ENCODE data around the gene HCK. TPM values are rescaled to one million over a fixed set of nuclear protein-coding genes. Genes with fewer than 3 reads are reported as not detected.
"Not testable (repeated sequence)": the region's sequence is repeated elsewhere in the genome, so short reads cannot be mapped to it uniquely, and the experiment has no call there.

HCK gene
- total RNA-seq, 5 donors from 2014 or later (not counting 1 experiment from before 2014, with no cell fraction given), result 0.29 to 1.5 (median 0.73) TPM

- CTCF ChIA-PET, result no interaction called here
- Histone ChIP-seq H3K27me3 (replicated peaks in 1 of 2; ENCODE audit: control insufficient read depth in 2 of 2, extremely low read depth in 1 of 2, insufficient read depth in 2 of 2, low read length in 1 of 2) (no peaks in the 10 kb centered on the region), H3K4me1 (ENCODE audit: control insufficient read depth in 1 of 2, extremely low read depth in 1 of 2, insufficient read depth in 2 of 2, low read length in 2 of 2) (peaks cover 12 to 31% of the 10 kb centered on the region in 2 experiments), H3K27ac (ENCODE audit: low read length) (no peak overlapping the region), H3K9me3 (no peaks in the 10 kb centered on the region), H3K36me3 (ENCODE audit: control insufficient read depth in 2 of 2, extremely low read depth in 1 of 2, insufficient read depth in 1 of 2, low read length in 1 of 2) (peaks cover 0 to 7% of the 10 kb centered on the region in 2 donors), H3K4me3 (ENCODE audit: control insufficient read depth in 1 of 2, extremely low read depth in 1 of 2, low read length in 1 of 2) (no peak overlapping the region)
- H3K9me3 Mint-ChIP-seq, result no peaks in the 10 kb centered on the region
- no peak overlapping the region for H3K4me3 Mint-ChIP-seq
- H3K27me3 Mint-ChIP-seq, result no peaks in the 10 kb centered on the region
- no peak for ATAC-seq (replicated peaks in 1 of 4)
- peaks cover 65 to 69% (median 67%) of the 10 kb centered on the region in 3 donors for H3K4me1 Mint-ChIP-seq
- POLR2A ChIA-PET, result no interaction called here
- no peak for DNase-seq
- H3K36me3 Mint-ChIP-seq, result peaks cover 6% of the 10 kb centered on the region
- WGBS (ENCODE audit: insufficient coverage), result 86% methylated on average over 1 of the region's 5 CpGs
- H3K27ac Mint-ChIP-seq, result peak overlapping the region in 1 of 2 donors; percentile 56
These were observed 63.2 kb downstream of the HCK start for GRCh38 chr20:32115211-32115767.

- Mint-ChIP-seq H3K4me1 (peaks cover 59 to 67% (median 62%) of the 10 kb centered on the region in 3 donors), H3K27ac (no peak overlapping the region), H3K4me3 (no peak overlapping the region), H3K9me3 (no peaks in the 10 kb centered on the region), H3K27me3 (no peaks in the 10 kb centered on the region), H3K36me3 (peaks cover 6% of the 10 kb centered on the region)
- no peak for ATAC-seq (replicated peaks in 1 of 4)
- no CpG with 5 or more reads among the region's 6 CpGs for WGBS (ENCODE audit: insufficient coverage)
- no peak overlapping the region for H3K27ac ChIP-seq (ENCODE audit: low read length)
- no peaks in the 10 kb centered on the region for H3K27me3 ChIP-seq (replicated peaks in 1 of 2; ENCODE audit: control insufficient read depth in 2 of 2, extremely low read depth in 1 of 2, insufficient read depth in 2 of 2, low read length in 1 of 2)
- ChIA-PET POLR2A (interaction anchor here in 1 of 2 donors (0.5 kb wide), 1 partner anchor 103 kb away, joined by 6 read pairs; no protein-coding TSS in a partner anchor), CTCF (interaction anchor here in 1 of 2 donors (0.7 kb wide), 1 partner anchor 101 kb away, joined by 4 read pairs; no protein-coding TSS in a partner anchor)
- no peak overlapping the region for H3K4me3 ChIP-seq (ENCODE audit: control insufficient read depth in 1 of 2, extremely low read depth in 1 of 2, low read length in 1 of 2)
- DNase-seq, result no peak
- peaks cover 0 to 7% of the 10 kb centered on the region in 2 donors for H3K36me3 ChIP-seq (ENCODE audit: control insufficient read depth in 2 of 2, extremely low read depth in 1 of 2, insufficient read depth in 1 of 2, low read length in 1 of 2)
- peaks cover 4 to 25% of the 10 kb centered on the region in 2 experiments for H3K4me1 ChIP-seq (ENCODE audit: control insufficient read depth in 1 of 2, extremely low read depth in 1 of 2, insufficient read depth in 2 of 2, low read length in 2 of 2)
- H3K9me3 ChIP-seq, result no peaks in the 10 kb centered on the region
These were observed 64.1 kb downstream of the HCK start for GRCh38 chr20:32116079-32116521.

GRCh38 chr20:32116796-32117195 lies 64.8 kb downstream of the HCK start:
- CTCF ChIA-PET, result interaction anchor here in 1 of 2 donors (0.6 to 0.7 kb wide), 2 partner anchors 101 to 657 kb away, joined by 4 read pairs; no protein-coding TSS in a partner anchor
- not testable (repeated sequence) for H3K36me3 Mint-ChIP-seq; H3K4me3 ChIP-seq (ENCODE audit: control insufficient read depth in 1 of 2, extremely low read depth in 1 of 2, low read length in 1 of 2); H3K27me3 ChIP-seq (replicated peaks in 1 of 2; ENCODE audit: control insufficient read depth in 2 of 2, extremely low read depth in 1 of 2, insufficient read depth in 2 of 2, low read length in 1 of 2); H3K27me3 Mint-ChIP-seq; H3K4me3 Mint-ChIP-seq; H3K36me3 ChIP-seq (ENCODE audit: control insufficient read depth in 2 of 2, extremely low read depth in 1 of 2, insufficient read depth in 1 of 2, low read length in 1 of 2); H3K27ac ChIP-seq (ENCODE audit: low read length); H3K9me3 Mint-ChIP-seq; ATAC-seq (replicated peaks in 1 of 4); DNase-seq; H3K9me3 ChIP-seq; H3K27ac Mint-ChIP-seq
- peaks cover 2 to 23% of the 10 kb centered on the region in 2 experiments for H3K4me1 ChIP-seq (ENCODE audit: control insufficient read depth in 1 of 2, extremely low read depth in 1 of 2, insufficient read depth in 2 of 2, low read length in 2 of 2)
- H3K4me1 Mint-ChIP-seq, result peaks cover 53 to 60% (median 55%) of the 10 kb centered on the region in 3 donors
- POLR2A ChIA-PET, result interaction anchor here in 1 of 2 donors (0.5 kb wide), 1 partner anchor 102 kb away, joined by 6 read pairs; no protein-coding TSS in a partner anchor
- WGBS (ENCODE audit: insufficient coverage), result 98% methylated on average over 5 of the region's 6 CpGs

GRCh38 chr20:32118427-32118826 lies 66.4 kb downstream of the HCK start:
- H3K9me3 ChIP-seq; H3K9me3 Mint-ChIP-seq; DNase-seq; H3K36me3 Mint-ChIP-seq; ATAC-seq (replicated peaks in 1 of 4); H3K27me3 ChIP-seq (replicated peaks in 1 of 2; ENCODE audit: control insufficient read depth in 2 of 2, extremely low read depth in 1 of 2, insufficient read depth in 2 of 2, low read length in 1 of 2); H3K4me3 ChIP-seq (ENCODE audit: control insufficient read depth in 1 of 2, extremely low read depth in 1 of 2, low read length in 1 of 2); H3K4me3 Mint-ChIP-seq; H3K36me3 ChIP-seq (ENCODE audit: control insufficient read depth in 2 of 2, extremely low read depth in 1 of 2, insufficient read depth in 1 of 2, low read length in 1 of 2); H3K27ac Mint-ChIP-seq; POLR2A ChIA-PET; H3K27ac ChIP-seq (ENCODE audit: low read length); H3K27me3 Mint-ChIP-seq: not testable (repeated sequence)
- H3K4me1 Mint-ChIP-seq, result peaks cover 42 to 46% (median 43%) of the 10 kb centered on the region in 3 donors
- peaks cover 2 to 11% of the 10 kb centered on the region in 2 experiments for H3K4me1 ChIP-seq (ENCODE audit: control insufficient read depth in 1 of 2, extremely low read depth in 1 of 2, insufficient read depth in 2 of 2, low read length in 2 of 2)
- 100% methylated on average over 1 of the region's 5 CpGs for WGBS (ENCODE audit: insufficient coverage)
- CTCF ChIA-PET, result interaction anchor here in 1 of 2 donors (0.6 kb wide), 1 partner anchor 11 kb away, joined by 3 read pairs; no protein-coding TSS in a partner anchor

GRCh38 chr20:32119734-32120133 lies 67.7 kb downstream of the HCK start:
- POLR2A ChIA-PET, result interaction anchor here in 1 of 2 donors (0.7 to 1.0 kb wide), 2 partner anchors 11 to 36 kb away, joined by 3 read pairs; no protein-coding TSS in a partner anchor
- ATAC-seq (replicated peaks in 1 of 4), result no peak

GRCh38 chr20:32121908-32122307 lies 69.9 kb downstream of the HCK start:
- H3K36me3 Mint-ChIP-seq; H3K4me3 ChIP-seq (ENCODE audit: control insufficient read depth in 1 of 2, extremely low read depth in 1 of 2, low read length in 1 of 2); H3K36me3 ChIP-seq (ENCODE audit: control insufficient read depth in 2 of 2, extremely low read depth in 1 of 2, insufficient read depth in 1 of 2, low read length in 1 of 2); H3K4me1 ChIP-seq (ENCODE audit: control insufficient read depth in 1 of 2, extremely low read depth in 1 of 2, insufficient read depth in 2 of 2, low read length in 2 of 2); H3K9me3 Mint-ChIP-seq; POLR2A ChIA-PET; CTCF ChIA-PET; DNase-seq; H3K27ac Mint-ChIP-seq; H3K27me3 ChIP-seq (replicated peaks in 1 of 2; ENCODE audit: control insufficient read depth in 2 of 2, extremely low read depth in 1 of 2, insufficient read depth in 2 of 2, low read length in 1 of 2); H3K9me3 ChIP-seq; ATAC-seq (replicated peaks in 1 of 4); H3K4me3 Mint-ChIP-seq; H3K27ac ChIP-seq (ENCODE audit: low read length); H3K27me3 Mint-ChIP-seq: not testable (repeated sequence)
- WGBS (ENCODE audit: insufficient coverage), result no CpG with 5 or more reads among the region's 31 CpGs
- H3K4me1 Mint-ChIP-seq, result peaks cover 13 to 23% (median 21%) of the 10 kb centered on the region in 3 donors

More at GRCh38 chr20:32119734-32120133, 67.7 kb downstream of the HCK start:
- no peak for DNase-seq
- Histone ChIP-seq H3K4me3 (ENCODE audit: control insufficient read depth in 1 of 2, extremely low read depth in 1 of 2, low read length in 1 of 2) (no peak overlapping the region), H3K4me1 (ENCODE audit: control insufficient read depth in 1 of 2, extremely low read depth in 1 of 2, insufficient read depth in 2 of 2, low read length in 2 of 2) (peaks cover 2 to 8% of the 10 kb centered on the region in 2 experiments), H3K9me3 (no peaks in the 10 kb centered on the region), H3K36me3 (ENCODE audit: control insufficient read depth in 2 of 2, extremely low read depth in 1 of 2, insufficient read depth in 1 of 2, low read length in 1 of 2) (peaks cover 0 to 7% of the 10 kb centered on the region in 2 donors), H3K27ac (ENCODE audit: low read length) (no peak overlapping the region), H3K27me3 (replicated peaks in 1 of 2; ENCODE audit: control insufficient read depth in 2 of 2, extremely low read depth in 1 of 2, insufficient read depth in 2 of 2, low read length in 1 of 2) (no peaks in the 10 kb centered on the region)
- Mint-ChIP-seq H3K9me3 (no peaks in the 10 kb centered on the region), H3K27ac (no peak overlapping the region), H3K27me3 (no peaks in the 10 kb centered on the region), H3K36me3 (peaks cover 10% of the 10 kb centered on the region), H3K4me1 (peaks cover 31 to 34% (median 32%) of the 10 kb centered on the region in 3 donors), H3K4me3 (no peak overlapping the region)
- WGBS (ENCODE audit: insufficient coverage), result no CpG with 5 or more reads among the region's 2 CpGs
- CTCF ChIA-PET, result no interaction called here

Measured in T-cell (primary cell).